MM.1S (cell line): ENCODE data around the gene MAGEB4.

Experiments
- EZH2 ChIP-seq: fragments of 300-600 bp; sonication (generic); optimal IDR thresholded peaks from 2 replicates; pipeline ENCODE3; 2017; ENCODE audit warnings: low read depth, mild to moderate bottlenecking, antibody characterized with exemption, low read length, mixed read lengths
- EZH2phosphoT487 ChIP-seq: fragments of 300-600 bp; sonication (generic); IDR thresholded peaks from 2 replicates; pipeline ENCODE4 v1.6.1; 2018; ENCODE audit warnings: antibody characterized with exemption, low read length
- TF ChIP-seq, protein P1 (sequence below): fragments of 300-600 bp; sonication (generic); IDR thresholded peaks from 2 replicates; pipeline ENCODE4 v1.5.1; 2016; ENCODE audit warnings: antibody characterized with exemption, low read length, mixed read lengths

GRCh38 chrX:30215357-30215843 is 26.4 kb upstream of the MAGEB4 start, which contains the start of gene MAGEB2:
- TF ChIP-seq EZH2 (no peak), EZH2phosphoT487 (no peak)
- TF ChIP-seq, protein P1, sequence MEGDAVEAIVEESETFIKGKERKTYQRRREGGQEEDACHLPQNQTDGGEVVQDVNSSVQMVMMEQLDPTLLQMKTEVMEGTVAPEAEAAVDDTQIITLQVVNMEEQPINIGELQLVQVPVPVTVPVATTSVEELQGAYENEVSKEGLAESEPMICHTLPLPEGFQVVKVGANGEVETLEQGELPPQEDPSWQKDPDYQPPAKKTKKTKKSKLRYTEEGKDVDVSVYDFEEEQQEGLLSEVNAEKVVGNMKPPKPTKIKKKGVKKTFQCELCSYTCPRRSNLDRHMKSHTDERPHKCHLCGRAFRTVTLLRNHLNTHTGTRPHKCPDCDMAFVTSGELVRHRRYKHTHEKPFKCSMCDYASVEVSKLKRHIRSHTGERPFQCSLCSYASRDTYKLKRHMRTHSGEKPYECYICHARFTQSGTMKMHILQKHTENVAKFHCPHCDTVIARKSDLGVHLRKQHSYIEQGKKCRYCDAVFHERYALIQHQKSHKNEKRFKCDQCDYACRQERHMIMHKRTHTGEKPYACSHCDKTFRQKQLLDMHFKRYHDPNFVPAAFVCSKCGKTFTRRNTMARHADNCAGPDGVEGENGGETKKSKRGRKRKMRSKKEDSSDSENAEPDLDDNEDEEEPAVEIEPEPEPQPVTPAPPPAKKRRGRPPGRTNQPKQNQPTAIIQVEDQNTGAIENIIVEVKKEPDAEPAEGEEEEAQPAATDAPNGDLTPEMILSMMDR = no peak
